Hepatocyte (in vitro differentiated cells): ENCODE data around the gene PTPN20.

Experiments used
- EZH2 ChIP-seq: fragments of 200-600 bp; sonication (generic); IDR thresholded peaks from 2 replicates; pipeline ENCODE4 v1.6.1; 2016; ENCODE audit warnings: antibody characterized with exemption, mild to moderate bottlenecking, borderline replicate concordance
- EZH2phosphoT487 ChIP-seq: fragments of 200-600 bp; sonication (generic); IDR thresholded peaks from one replicate; pipeline ENCODE4 v1.6.1; 2018; ENCODE audit warnings: antibody characterized with exemption, mild to moderate bottlenecking, low read depth, moderate library complexity; ENCODE audit not compliant: unreplicated experiment, severe bottlenecking
- TF ChIP-seq, protein P1 (sequence below): fragments of 200-600 bp; sonication (generic); IDR thresholded peaks from 2 replicates; pipeline ENCODE4 v1.5.1; 2016; ENCODE audit warnings: antibody characterized with exemption, mild to moderate bottlenecking; ENCODE audit not compliant: poor library complexity

DNA sequence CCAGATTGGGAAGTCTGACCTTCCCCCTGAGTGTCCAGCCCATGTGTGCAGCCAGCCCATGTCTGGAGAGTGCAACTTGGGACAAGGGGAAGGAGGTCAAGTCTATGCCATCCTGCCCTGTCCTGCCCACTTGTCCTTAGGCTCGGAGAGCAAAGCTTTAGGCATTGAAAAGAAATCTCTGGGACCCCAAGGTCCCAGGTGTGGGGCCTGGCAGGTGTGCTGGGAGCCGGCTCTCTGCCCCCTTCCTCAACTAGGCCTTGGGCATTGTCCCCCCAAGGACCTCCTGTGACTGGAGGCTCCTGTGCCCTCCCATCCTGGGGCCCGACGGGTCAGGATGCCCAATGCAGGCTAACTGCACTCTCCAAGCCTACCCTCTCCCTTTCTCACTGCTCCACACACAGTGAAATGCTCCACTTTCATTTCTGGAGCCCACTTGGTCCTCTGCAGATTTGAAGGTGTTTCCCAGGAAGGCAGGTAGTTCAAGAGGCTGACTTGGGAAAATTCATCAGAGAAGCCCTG, 124.7 kb downstream of the PTPN20 start:
- TF ChIP-seq EZH2 (no peak), EZH2phosphoT487 (no peak)
- TF ChIP-seq, protein P1, sequence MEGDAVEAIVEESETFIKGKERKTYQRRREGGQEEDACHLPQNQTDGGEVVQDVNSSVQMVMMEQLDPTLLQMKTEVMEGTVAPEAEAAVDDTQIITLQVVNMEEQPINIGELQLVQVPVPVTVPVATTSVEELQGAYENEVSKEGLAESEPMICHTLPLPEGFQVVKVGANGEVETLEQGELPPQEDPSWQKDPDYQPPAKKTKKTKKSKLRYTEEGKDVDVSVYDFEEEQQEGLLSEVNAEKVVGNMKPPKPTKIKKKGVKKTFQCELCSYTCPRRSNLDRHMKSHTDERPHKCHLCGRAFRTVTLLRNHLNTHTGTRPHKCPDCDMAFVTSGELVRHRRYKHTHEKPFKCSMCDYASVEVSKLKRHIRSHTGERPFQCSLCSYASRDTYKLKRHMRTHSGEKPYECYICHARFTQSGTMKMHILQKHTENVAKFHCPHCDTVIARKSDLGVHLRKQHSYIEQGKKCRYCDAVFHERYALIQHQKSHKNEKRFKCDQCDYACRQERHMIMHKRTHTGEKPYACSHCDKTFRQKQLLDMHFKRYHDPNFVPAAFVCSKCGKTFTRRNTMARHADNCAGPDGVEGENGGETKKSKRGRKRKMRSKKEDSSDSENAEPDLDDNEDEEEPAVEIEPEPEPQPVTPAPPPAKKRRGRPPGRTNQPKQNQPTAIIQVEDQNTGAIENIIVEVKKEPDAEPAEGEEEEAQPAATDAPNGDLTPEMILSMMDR, result no peak
